G401 (cell line): ENCODE data around the gene GREB1L. TPM values are rescaled to one million over a fixed set of nuclear protein-coding genes. Genes with fewer than 3 reads are reported as not detected.
"Not testable (repeated sequence)": the region's sequence is repeated elsewhere in the genome, so short reads cannot be mapped to it uniquely, and the experiment has no call there.

Source experiments
- DNase-seq: peaks from one replicate; pipeline ENCODE4 v3.0.0-alpha.2; 2015; ENCODE audit warnings: low spot score
- in situ Hi-C: cut with HindIII; loops from 2 replicates; pipeline ENCODE4 v1.10.0; 2016; ENCODE audit warnings: low sequenced_read_pairs, mixed read lengths
- total RNA-seq: library from RNA; depleted of rRNA; stranded (reverse); fragments of >200 nt; shearing (Covaris generic); gene quantifications from 2 replicates; pipeline ENCODE4 v1.2.3, GENCODE V29; 2014

The GREB1L gene
- total RNA-seq, 1 experiment from 2014 or later, result 7.6 TPM

DNA sequence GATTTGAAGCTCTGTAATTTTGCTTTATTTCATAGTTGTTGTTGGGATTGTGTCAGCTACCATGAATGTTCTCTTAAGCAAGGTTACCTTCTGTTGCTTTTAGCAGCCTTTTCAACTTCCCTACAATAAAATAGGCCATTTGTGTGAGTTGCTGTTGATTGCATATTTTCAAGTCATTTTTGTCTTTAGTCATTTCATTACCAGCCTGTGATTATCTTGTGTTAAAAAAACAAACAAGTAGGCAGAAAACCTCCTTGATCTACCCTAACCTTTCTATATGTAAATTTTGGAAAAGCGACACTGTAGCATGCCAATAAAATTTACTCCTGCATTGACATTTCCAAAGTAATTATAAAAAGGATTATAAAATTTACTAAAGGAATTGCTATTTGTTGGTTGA, 19.3 kb downstream of the GREB1L start:
- DNase-seq, result no peak
- in situ Hi-C loops, result no loop called here

DNA sequence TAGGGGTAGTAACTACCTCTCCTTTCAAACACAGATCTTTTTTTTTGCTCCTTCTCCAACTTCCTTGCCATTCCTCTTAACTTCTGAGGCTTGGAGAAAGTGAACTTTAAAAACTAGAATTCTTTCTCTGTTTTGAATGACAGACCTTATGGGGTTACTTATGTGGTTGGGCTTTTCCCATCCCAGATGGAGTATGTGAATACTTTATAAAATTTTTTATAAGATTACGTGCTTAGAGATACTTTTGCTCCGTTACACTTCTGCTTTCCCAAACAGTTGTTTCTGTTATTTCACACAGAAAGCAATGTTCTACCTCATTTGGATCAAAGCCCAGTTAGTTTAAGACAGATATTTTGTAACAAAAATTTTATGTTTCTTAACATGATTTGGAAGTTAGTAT, 20.2 kb downstream of the GREB1L start:
- in situ Hi-C loops, result no loop called here
- no peak for DNase-seq

GRCh38 chr18:21262979-21263378, 20.9 kb downstream of the GREB1L start:
- DNase-seq, result no peak
- in situ Hi-C loops, result no loop called here

DNA sequence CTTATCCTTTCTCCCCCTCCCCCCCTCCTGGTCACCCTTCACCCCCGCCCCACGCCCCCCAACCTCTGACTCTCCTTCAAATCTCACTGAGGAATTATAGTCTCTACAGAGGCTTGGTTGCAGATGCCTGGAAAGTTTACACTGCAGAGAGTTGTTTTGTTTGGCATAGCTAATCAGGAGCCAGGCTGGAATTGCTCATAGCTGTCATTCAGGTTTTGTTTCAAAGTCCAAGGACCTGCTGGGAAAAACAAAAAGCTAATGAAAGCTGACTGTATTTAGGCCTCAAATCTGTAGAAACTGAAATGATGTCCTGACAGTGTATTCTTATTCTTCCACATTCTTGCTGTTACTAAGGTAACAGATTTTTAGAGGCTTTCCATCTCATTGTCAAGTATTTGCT, 22.6 kb downstream of the GREB1L start:
- in situ Hi-C loops, result no loop called here
- no peak for DNase-seq

GRCh38 chr18:21265971-21266673, 24.1 kb downstream of the GREB1L start:
- DNase-seq, result no peak
- in situ Hi-C loops, result no loop called here

- no peak for DNase-seq
- in situ Hi-C loops, result no loop called here
These were observed 25.4 kb downstream of the GREB1L start for GRCh38 chr18:21267400-21267799.

DNA sequence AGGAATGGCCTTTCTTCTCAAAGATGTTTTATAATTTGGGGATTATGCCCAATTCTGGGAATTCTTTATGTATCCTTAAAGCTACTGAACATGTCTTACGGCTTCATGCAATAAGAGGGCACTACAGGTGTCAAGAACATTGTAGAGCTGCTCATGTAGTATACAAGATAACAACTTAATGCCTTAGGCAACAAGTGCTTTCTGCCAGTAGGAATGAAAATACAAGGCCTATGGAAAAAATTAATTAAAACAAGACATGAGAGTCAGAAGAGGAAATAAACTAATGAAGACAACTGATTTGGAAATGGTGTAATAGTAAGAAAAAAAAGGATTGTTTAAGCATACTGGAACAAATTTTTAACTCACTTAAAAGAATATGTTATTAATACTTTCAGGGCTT, 27.3 kb downstream of the GREB1L start:
- no peak for DNase-seq
- in situ Hi-C loops, result no loop called here

- in situ Hi-C loops, result no loop called here
- no peak for DNase-seq
These were observed 28.4 kb downstream of the GREB1L start for GRCh38 chr18:21270453-21270852.

GRCh38 chr18:21272016-21272579, 30.1 kb downstream of the GREB1L start:
- in situ Hi-C loops, result no loop called here

GRCh38 chr18:21273568-21273967, 31.5 kb downstream of the GREB1L start:
- in situ Hi-C loops, result no loop called here
- no peak for DNase-seq

More at GRCh38 chr18:21272016-21272579, 30.1 kb downstream of the GREB1L start:
- DNase-seq, result no peak

- no peak for DNase-seq
- in situ Hi-C loops, result no loop called here
These were observed 33.6 kb downstream of the GREB1L start for GRCh38 chr18:21275645-21276044.

GRCh38 chr18:21277578-21277977, 35.5 kb downstream of the GREB1L start:
- DNase-seq, result no peak
- in situ Hi-C loops, result no loop called here

- DNase-seq, in situ Hi-C loops: not testable (repeated sequence)
These were observed 36.2 kb downstream of the GREB1L start for GRCh38 chr18:21278218-21278617.

GRCh38 chr18:21281603-21282002, 39.6 kb downstream of the GREB1L start:
- in situ Hi-C loops, result loop anchor here (10.0 kb wide), 1 partner anchor 77 kb away; no protein-coding TSS in a partner anchor
- no peak for DNase-seq

GRCh38 chr18:21284540-21284939, 42.5 kb downstream of the GREB1L start:
- in situ Hi-C loops, result loop anchor here (10.0 kb wide), 1 partner anchor 80 kb away; no protein-coding TSS in a partner anchor

DNA sequence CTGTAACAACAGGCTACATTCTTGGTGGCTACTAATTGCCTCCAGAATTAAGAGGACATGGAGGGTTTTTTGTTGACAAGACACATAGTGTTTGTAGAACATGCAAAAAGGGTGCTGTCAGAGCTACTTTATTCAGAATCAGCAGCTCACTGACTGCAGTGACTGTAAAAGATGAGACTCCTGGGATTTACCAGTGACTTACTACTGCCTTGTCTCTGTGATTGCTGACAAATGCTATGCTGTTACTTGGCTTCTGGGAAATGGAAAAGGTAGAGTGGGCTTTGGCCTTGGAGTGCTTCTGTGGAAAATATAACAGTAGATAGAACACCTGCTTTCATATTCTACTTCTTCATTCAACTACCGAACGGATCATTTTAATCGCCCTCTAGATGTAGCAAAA, 47.8 kb downstream of the GREB1L start:
- in situ Hi-C loops, result loop anchor here (10.0 kb wide), 1 partner anchor 85 kb away; no protein-coding TSS in a partner anchor
- no peak for DNase-seq

More at GRCh38 chr18:21284540-21284939, 42.5 kb downstream of the GREB1L start:
- DNase-seq, result no peak

GRCh38 chr18:21291106-21291505, 49.1 kb downstream of the GREB1L start:
- in situ Hi-C loops, result no loop called here
- no peak for DNase-seq

DNA sequence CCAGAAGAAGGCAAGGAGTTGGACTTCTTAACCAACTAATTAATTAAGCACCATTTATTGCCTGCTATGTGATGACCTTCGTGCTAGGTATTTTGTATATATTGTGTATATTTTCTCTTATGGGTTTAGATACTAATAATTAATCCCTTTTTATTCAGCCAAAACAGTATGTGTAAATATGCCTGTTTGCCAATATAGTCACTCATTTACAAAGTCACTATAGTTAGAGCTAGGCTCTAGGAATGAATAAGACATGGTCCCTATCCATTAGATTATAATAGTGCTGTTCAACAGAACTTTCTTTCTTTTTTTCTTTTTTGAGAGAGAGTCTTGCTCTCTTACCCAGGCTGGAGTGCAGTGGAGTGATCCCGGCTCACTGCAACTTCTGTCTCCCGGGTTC, 51.4 kb downstream of the GREB1L start:
- in situ Hi-C loops, result no loop called here
- DNase-seq, result no peak

DNA sequence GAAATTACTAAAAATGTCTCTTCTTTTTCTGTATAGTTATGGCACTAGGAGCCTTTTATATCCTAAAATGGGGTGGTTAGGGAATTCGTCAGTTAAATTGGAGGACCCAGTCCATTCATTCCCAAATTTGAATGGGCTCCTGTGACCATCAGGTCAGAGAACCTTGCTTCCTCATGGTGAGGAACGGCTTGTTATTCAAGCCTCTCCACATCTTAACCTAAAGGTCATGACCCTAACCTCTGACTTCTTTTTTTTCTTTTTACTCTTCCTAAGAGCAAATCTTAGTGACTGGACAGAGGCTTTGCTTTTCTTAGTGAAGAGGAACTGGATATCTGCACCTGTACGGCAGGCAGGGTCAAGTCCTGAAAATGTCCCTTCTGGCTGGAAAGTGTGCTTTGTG, 53.1 kb downstream of the GREB1L start:
- in situ Hi-C loops, result no loop called here
- DNase-seq, result no peak

DNA sequence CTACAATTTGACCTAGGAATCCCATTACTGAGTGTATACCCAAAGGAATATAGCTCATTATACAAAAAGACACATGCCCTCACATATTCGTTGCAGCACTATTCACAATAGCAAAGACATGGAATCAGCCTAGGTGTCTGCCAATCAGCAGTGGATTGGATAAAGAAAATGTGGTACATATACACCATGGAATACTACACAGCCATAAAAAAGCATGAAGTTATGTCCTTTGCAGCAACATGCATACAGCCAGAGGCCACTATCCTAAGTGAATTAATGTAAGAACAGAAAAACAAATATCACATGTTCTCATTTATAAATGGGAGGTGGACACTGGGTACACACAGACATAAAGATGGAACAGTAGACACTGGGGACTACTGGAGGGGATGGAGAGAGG, 54.0 kb downstream of the GREB1L start:
- in situ Hi-C loops, result no loop called here
- no peak for DNase-seq

- DNase-seq, result no peak
- in situ Hi-C loops, result no loop called here
These were observed 56.3 kb downstream of the GREB1L start for GRCh38 chr18:21298351-21298750.
